HepG2 (cell line): Measurements from ENCODE around the gene NSMCE3. TPM values are rescaled to one million over a fixed set of nuclear protein-coding genes. Genes with fewer than 3 reads are reported as not detected.

Experiments used
- ARHGAP35 ChIP-seq: sonication (generic); formaldehyde crosslinking; IDR thresholded peaks from 2 replicates; pipeline ENCODE4 v1.9.0; 2022; ENCODE audit warnings: mild to moderate bottlenecking, inconsistent platforms, moderate library complexity, missing genetic modification reagents, borderline replicate concordance
- KLF16 ChIP-seq, 2 experiments: sonication (generic) in 1 of 2; formaldehyde crosslinking in 1 of 2; IDR thresholded peaks; 2 replicates each; pipeline versions ENCODE4 v1.6.1 to v1.8.0; 2016 to 2023; ENCODE audit warnings: missing genetic modification reagents in 2 of 2, missing compliant biosample characterization in 1 of 2
- NBN ChIP-seq: fragments of 450-650 bp; conservative IDR thresholded peaks from 2 replicates; pipeline ENCODE4 v1.6.1; 2017
- NFAT5 ChIP-seq: sonication (generic); formaldehyde crosslinking; IDR thresholded peaks from 2 replicates; pipeline ENCODE4 v1.4.0; 2020; ENCODE audit warnings: missing genetic modification reagents
- PHF21A ChIP-seq: sonication (generic); formaldehyde crosslinking; IDR thresholded peaks from 2 replicates; pipeline ENCODE4 v1.5.0; 2020; ENCODE audit warnings: mild to moderate bottlenecking, missing genetic modification reagents
- TARDBP ChIP-seq: sonication (generic); formaldehyde crosslinking; IDR thresholded peaks from 2 replicates; pipeline ENCODE4 v1.8.0; 2022; ENCODE audit warnings: mild to moderate bottlenecking, missing genetic modification reagents
- THAP11 ChIP-seq: IDR thresholded peaks from 2 replicates; pipeline ENCODE4 v1.6.1; 2016; ENCODE audit warnings: missing biosample characterization, missing genetic modification reagents
- TOPORS ChIP-seq: sonication (generic); formaldehyde crosslinking; IDR thresholded peaks from 2 replicates; pipeline ENCODE4 v1.8.0; 2023; ENCODE audit warnings: mild to moderate bottlenecking, missing genetic modification reagents
- ZFP36 ChIP-seq: fragments of 150-350 bp; IDR thresholded peaks from 2 replicates; pipeline ENCODE4 v1.6.1; 2018; ENCODE audit warnings: borderline replicate concordance, low read length, low read depth; ENCODE audit not compliant: partially characterized antibody
- ZGPAT ChIP-seq: IDR thresholded peaks from 2 replicates; pipeline ENCODE4 v1.6.1; 2016; ENCODE audit warnings: mild to moderate bottlenecking
- ZNF337 ChIP-seq: sonication (generic); formaldehyde crosslinking; IDR thresholded peaks from 2 replicates; pipeline ENCODE4 v1.5.1; 2020; ENCODE audit warnings: missing genetic modification reagents, low read depth, mild to moderate bottlenecking, borderline replicate concordance
- ZNF547 ChIP-seq: sonication (generic); formaldehyde crosslinking; IDR thresholded peaks from 2 replicates; pipeline ENCODE4 v1.5.1; 2020; ENCODE audit warnings: mild to moderate bottlenecking, missing genetic modification reagents
- ZNF670 ChIP-seq: sonication (generic); formaldehyde crosslinking; IDR thresholded peaks from 2 replicates; pipeline ENCODE4 v1.8.0; 2022; ENCODE audit warnings: mild to moderate bottlenecking, missing genetic modification reagents, borderline replicate concordance
- ZNF703 ChIP-seq: sonication (generic); formaldehyde crosslinking; IDR thresholded peaks from 2 replicates; pipeline ENCODE4 v1.5.1; 2020; ENCODE audit warnings: missing genetic modification reagents, mild to moderate bottlenecking, moderate library complexity, borderline replicate concordance
- ZNF780A ChIP-seq: sonication (generic); formaldehyde crosslinking; IDR thresholded peaks from 2 replicates; pipeline ENCODE4 v1.8.0; 2022; ENCODE audit warnings: mild to moderate bottlenecking, missing genetic modification reagents, moderate library complexity
- ZUFSP ChIP-seq: sonication (generic); formaldehyde crosslinking; IDR thresholded peaks from 2 replicates; pipeline ENCODE4 v1.9.0; 2021; ENCODE audit warnings: missing genetic modification reagents, mild to moderate bottlenecking, borderline replicate concordance
- ZXDC ChIP-seq: sonication (generic); formaldehyde crosslinking; IDR thresholded peaks from 2 replicates; pipeline ENCODE4 v1.5.0; 2020; ENCODE audit warnings: mild to moderate bottlenecking, missing genetic modification reagents
- polyA plus RNA-seq, 8 experiments: library from polyadenylated mRNA; depleted of rRNA in 3 of 8; stranded (reverse) in 7 of 8; unstranded in 1 of 8; fragments of >200 nt; fragmentation: Illumina TruSeq in 4 of 8; extraction: Trizol in 4 of 8; gene quantifications; 2 replicates each; pipeline versions ENCODE4 v1.2.1 to v1.2.3, GENCODE V29; 2011 to 2016; ENCODE audit warnings: low read depth in 4 of 8, missing spikeins in 1 of 8, mixed read lengths in 1 of 8; ENCODE audit not compliant: insufficient read depth in 1 of 8
- total RNA-seq, 5 experiments: library from RNA; depleted of rRNA; stranded (reverse); fragments of >200 nt; fragmentation: Illumina TruSeq; extraction: Trizol; gene quantifications; 2 replicates each; pipeline ENCODE4 v1.2.3, GENCODE V29; 2016; ENCODE audit warnings: low read depth in 1 of 5

NSMCE3 gene
- total and polyA plus RNA-seq, 2 of the 13 experiments (the other 11 are each of a cell fraction or from before 2014, with no cell fraction given), result 3.0 to 3.7 TPM

GRCh38 chr15:29269485-29270168 is at the start of gene NSMCE3 (continued):
- TF ChIP-seq THAP11 (CRISPR knock-in tag) (peak; percentile 70), ZUFSP (CRISPR knock-in tag) (no peak), ZNF337 (0 out of 2 replicates have a peak, but pooled peaks have one; percentile 39), ARHGAP35 (CRISPR knock-in tag) (peak; percentile 52; the same call in 1 of the 2 replicates), ZXDC (CRISPR knock-in tag) (no peak; the same call in 1 of the 2 replicates), ZNF547 (peak; percentile 78), NFAT5 (CRISPR knock-in tag) (peak; percentile 24; the same call in 1 of the 2 replicates), KLF16 (CRISPR knock-in tag; IDR thresholded peaks at IDR 0.05) (peak in 1 of 2 experiments; percentile 34; a peak in 1 of 4 replicates), ZNF703 (no peak), NBN (no peak), ZNF670 (CRISPR knock-in tag) (0 out of 2 replicates have a peak, but pooled peaks have one; percentile 39), ZNF780A (CRISPR knock-in tag) (no peak), TOPORS (no peak), ZGPAT (CRISPR knock-in tag) (peak; percentile 45; the same call in 1 of the 2 replicates), ZFP36 (no peak), PHF21A (no peak; the same call in 1 of the 2 replicates), TARDBP (CRISPR knock-in tag) (no peak)
